Measurements from ENCODE around the gene NPIPB6.
"Not testable (repeated sequence)": the region's sequence is repeated elsewhere in the genome, so short reads cannot be mapped to it uniquely, and the experiment has no call there.

- TF ChIP-seq RAD21 (IDR thresholded peaks at IDR 0.05; ENCODE audit: low read depth); CTCF (IDR thresholded peaks at IDR 0.05 in 2 of 3, conservative IDR thresholded peaks at IDR 0.05 in 1 of 3; ENCODE audit: borderline replicate concordance in 1 of 3, insufficient read depth in 1 of 3, low read depth in 2 of 3, low read length in 2 of 3); SP1 (IDR thresholded peaks at IDR 0.05; ENCODE audit: low read depth); EZH2 (IDR thresholded peaks at IDR 0.05): not testable (repeated sequence)
These were observed 40.1 kb upstream of the NPIPB6 start, which contains the start of gene EIF3CL for GRCh38 chr16:28403220-28404072.
